ENCODE results near the gene SPDEF. TPM values are rescaled to one million over a fixed set of nuclear protein-coding genes. Genes with fewer than 3 reads are reported as not detected.

The SPDEF gene
- total and polyA plus RNA-seq, 2 experiments from 2014 or later, result 1.1 TPM; not detected in 1

- TF ChIP-seq CTCF (IDR thresholded peaks at IDR 0.05; ENCODE audit: low read depth, low read length), result no peak
- H3K27me3 ChIP-seq, result no peaks in the 10 kb centered on the region
- H3K27ac ChIP-seq, result no peak overlapping the region
- peaks cover 11% of the 10 kb centered on the region for H3K4me1 ChIP-seq (ENCODE audit: low read depth)
- no peaks in the 10 kb centered on the region for H3K9me3 ChIP-seq (ENCODE audit: low read depth)
- H3K4me3 ChIP-seq, result no peak overlapping the region
- H3K36me3 ChIP-seq, result no peaks in the 10 kb centered on the region
- DNase-seq (ENCODE audit: low read depth in 1 of 2, low spot score in 1 of 2), result no peak
Observed at GRCh38 chr6:34530753-34531365, 25.3 kb downstream of the SPDEF start.

- Histone ChIP-seq H3K4me1 (ENCODE audit: low read depth) (peaks cover 17% of the 10 kb centered on the region), H3K4me3 (no peak overlapping the region), H3K9me3 (ENCODE audit: low read depth) (no peaks in the 10 kb centered on the region), H3K36me3 (no peaks in the 10 kb centered on the region), H3K27ac (no peak overlapping the region), H3K27me3 (no peaks in the 10 kb centered on the region)
- DNase-seq (ENCODE audit: low read depth in 1 of 2, low spot score in 1 of 2), result peak in 1 of 2 donors; percentile 16
- TF ChIP-seq CTCF (IDR thresholded peaks at IDR 0.05; ENCODE audit: low read depth, low read length), result no peak
Observed at GRCh38 chr6:34529665-34530327, 26.3 kb downstream of the SPDEF start.

GRCh38 chr6:34528996-34529664 lies 27.0 kb downstream of the SPDEF start:
- H3K27ac ChIP-seq, result no peak overlapping the region
- no peak for DNase-seq (ENCODE audit: low read depth in 1 of 2, low spot score in 1 of 2)
- peaks cover 17% of the 10 kb centered on the region for H3K4me1 ChIP-seq (ENCODE audit: low read depth)
- no peaks in the 10 kb centered on the region for H3K36me3 ChIP-seq
- H3K4me3 ChIP-seq, result no peak overlapping the region
- TF ChIP-seq CTCF (IDR thresholded peaks at IDR 0.05; ENCODE audit: low read depth, low read length), result no peak
- no peaks in the 10 kb centered on the region for H3K27me3 ChIP-seq
- no peaks in the 10 kb centered on the region for H3K9me3 ChIP-seq (ENCODE audit: low read depth)

- TF ChIP-seq CTCF (IDR thresholded peaks at IDR 0.05; ENCODE audit: low read depth, low read length), result no peak
- Histone ChIP-seq H3K36me3 (no peaks in the 10 kb centered on the region), H3K27me3 (no peaks in the 10 kb centered on the region), H3K9me3 (ENCODE audit: low read depth) (no peaks in the 10 kb centered on the region), H3K27ac (no peak overlapping the region), H3K4me1 (ENCODE audit: low read depth) (peaks cover 17% of the 10 kb centered on the region), H3K4me3 (no peak overlapping the region)
- no peak for DNase-seq (ENCODE audit: low read depth in 1 of 2, low spot score in 1 of 2)
Observed at GRCh38 chr6:34527751-34528670, 28.1 kb downstream of the SPDEF start.
